ENCODE measurements around the gene ATF7.
"Not testable (repeated sequence)": the region's sequence is repeated elsewhere in the genome, so short reads cannot be mapped to it uniquely, and the experiment has no call there.

Gene ATF7

DNA sequence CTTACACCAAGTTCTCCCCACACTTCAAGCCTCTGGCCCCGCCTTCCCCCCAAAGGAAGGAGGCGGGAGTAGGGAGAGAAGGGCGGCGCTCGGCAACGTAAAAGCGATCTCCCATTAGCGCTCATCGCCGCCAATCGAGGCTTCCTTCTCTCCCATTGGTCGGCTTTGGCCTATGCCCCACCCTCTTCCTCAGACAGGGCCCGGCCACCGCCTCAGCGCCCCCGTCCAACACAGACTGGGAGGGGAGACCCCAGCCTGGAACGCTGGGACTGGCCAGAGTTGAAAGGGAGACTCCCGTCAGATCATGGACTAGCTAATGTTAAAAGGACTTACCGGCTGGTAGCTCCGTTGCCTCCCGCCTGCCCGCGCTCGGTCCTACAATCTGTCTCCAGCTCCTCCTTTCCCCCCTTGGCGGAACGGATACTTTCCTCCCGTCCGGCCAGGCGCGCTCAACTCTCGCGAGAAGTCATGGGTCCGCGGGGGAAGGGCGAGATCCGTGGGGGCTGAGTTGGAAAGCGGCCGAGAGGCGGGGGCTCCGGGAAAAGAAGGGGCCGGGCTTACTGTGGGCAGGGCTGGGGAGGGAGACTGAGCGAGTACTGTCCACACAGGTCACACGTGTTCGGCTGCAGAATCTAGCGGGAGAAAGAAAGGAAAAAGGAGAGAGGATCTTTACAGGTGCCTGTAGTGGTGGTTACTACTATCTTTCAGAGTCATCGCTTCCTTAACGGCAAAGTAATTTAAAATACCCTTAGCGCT lies at the start of gene ATF7:
Gene ATF7, minus strand, starts transcription at position 437 of the 756 bp plus-strand sequence. CDS start 25,382 bp downstream, outside the sequence.
- DNase-seq: peak; percentile 100

DNA sequence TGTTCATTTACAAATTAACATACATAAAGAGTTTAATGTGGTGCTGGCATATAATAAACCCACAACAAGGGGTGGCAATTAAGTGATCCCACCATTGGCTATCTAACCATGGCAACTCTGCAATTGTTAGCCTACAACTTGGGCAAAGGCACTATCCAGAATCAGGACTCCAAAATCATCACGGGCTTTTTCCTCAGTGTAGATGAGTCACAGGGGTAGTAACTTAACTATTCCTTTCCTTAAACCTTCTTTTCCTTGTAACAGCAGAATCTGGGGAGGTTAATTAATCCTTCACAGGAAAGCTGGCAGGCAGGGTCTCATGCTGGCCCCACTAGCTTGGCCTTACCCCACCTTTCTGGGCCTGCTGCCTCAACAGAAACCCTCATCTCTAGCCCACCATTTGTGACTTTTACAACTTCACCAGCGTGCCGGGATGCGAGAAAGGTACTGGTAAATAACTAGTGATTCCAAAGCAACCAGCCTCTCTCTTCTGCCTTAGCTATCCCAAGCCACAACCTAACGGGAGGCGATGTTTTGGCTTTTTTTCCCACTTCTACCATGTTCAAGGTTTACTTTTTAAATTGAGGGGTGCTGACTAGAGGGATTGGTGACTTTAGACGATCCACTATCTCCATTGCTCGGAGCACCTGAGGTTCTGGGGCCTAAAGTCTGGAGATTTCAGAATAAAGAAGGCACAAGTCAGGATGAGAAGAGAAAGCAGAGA lies 49.0 kb upstream of the ATF7 start:
- peak; percentile 27 to 29 for DNase-seq

DNA sequence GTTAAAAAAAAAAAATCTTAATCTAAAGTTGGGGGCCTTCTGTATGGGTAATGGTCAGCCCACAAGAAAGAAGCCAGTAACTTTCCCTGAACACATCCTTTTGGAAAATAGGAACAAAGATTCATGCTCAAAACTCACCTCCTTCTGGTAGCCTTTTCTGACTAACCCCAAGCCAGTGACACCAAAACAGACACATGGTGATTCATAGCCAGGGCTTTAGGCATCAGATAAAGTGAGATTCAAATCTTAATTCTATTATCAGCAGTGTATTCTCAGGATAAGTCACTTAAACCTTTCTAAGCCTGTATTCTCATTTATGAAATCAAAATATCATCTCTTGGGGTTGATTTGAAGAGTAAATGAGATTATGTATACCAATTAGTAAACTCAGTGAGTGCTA lies 44.8 kb upstream of the ATF7 start:
- DNase-seq: no peak

GRCh38 chr12:53670308-53670707 lies 44.1 kb upstream of the ATF7 start:
- DNase-seq: no peak

GRCh38 chr12:53667080-53667479 lies 40.9 kb upstream of the ATF7 start:
- DNase-seq: no peak

DNA sequence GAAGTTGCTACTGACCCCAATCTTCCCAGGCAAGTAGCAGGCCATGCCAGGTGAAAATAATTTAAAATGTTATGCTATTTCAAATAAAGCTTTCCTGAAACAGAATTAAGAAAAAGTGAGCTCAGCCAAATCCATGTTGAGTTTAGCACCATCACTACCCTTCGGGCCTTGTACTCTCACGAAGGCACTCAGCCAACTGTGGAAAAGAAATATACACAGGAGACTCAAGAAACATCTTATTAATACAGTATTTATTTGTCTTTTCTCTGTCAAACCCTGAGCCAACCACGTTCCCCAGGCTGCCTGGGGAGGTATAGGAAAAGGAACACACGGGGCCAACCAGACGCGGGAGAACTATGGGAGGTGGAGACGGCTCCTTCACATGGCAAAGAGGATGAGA lies 38.8 kb upstream of the ATF7 start:
- DNase-seq: no peak

- DNase-seq: no peak
Measured at GRCh38 chr12:53664191-53664590, 38.0 kb upstream of the ATF7 start.

DNA sequence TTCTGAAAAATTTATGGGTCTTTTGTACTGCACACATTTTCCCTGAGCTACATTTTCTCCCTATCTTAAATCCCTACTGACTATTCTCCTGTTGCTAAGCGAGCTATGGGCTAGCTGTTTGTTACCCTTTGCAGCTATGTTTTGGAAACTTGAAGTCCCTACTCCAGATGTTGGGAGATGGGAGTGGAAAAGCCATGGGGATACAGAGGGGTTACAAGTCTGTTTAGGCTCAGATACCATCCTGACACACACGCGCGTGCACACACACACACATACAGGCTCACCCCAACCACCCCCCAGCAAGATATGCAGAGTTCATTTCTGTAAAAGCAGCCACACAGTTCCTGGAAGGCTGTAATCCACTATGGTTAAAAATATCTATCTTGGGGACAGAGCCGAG lies 33.9 kb upstream of the ATF7 start:
- DNase-seq: no peak

DNA sequence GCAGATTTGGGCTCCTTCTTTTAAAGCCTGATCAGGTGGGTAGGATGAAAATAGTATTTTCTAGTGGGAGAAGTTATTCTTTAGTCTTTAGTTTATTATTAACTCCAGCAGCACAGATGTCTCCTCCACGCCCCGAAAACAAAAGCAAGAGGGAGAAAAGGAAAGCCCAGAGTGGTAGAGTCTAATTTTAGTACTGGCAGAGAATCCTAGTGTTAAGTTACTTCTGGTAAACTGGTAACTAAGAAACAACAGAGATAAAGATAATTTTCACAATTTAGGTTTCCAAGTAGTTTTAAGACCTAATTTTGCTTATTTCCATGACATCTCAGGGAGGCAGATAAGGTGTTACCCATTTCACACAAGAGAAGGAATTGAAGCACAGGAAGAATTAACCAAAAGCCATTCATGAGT lies 33.4 kb upstream of the ATF7 start:
- no peak for DNase-seq

DNA sequence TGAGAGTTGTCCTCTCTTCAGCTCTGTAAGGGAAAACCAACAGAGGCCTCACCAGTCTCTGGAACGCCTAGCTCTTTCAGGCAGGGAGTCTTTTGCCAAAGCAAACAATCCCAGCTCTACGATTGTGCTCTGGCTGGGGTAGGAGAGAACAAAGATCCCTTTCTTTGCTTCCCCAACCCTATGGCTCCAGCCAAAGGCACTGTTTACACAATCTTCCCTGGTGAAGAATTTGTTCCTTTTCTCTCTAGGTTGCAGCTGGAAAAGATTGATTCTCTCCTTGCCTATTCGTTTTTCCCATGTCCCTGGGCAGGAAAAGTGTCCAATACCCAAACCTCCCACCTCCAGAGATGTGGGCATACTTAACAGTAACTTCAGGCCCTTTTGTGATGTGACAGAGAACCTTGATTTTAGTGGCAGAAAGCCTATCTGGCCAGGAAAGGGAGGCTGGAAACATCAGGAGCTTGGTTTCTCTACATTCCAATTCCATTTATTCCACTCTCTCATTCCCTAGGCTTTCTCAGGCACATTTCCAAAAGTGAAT lies 32.9 kb upstream of the ATF7 start:
- DNase-seq: no peak

DNA sequence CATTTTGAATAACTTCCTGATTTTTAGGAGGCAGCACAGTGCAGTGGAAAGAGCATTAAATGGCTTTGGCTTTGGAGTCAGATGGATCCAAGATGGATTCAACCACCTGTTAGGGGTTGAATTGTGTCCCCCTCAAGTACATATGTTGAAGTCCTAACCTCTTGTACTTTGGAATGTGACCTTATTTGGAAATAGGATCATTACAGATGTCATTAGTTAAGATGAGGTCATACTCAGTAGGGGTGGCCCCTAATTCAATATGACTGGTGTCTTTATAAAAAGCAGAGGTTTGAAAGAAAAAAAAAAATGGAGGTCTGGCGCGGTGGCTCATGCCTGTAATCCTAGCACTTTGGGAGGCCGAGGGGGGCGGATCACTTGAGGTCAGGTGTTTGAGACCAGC lies 30.9 kb upstream of the ATF7 start:
- no peak for DNase-seq

DNA sequence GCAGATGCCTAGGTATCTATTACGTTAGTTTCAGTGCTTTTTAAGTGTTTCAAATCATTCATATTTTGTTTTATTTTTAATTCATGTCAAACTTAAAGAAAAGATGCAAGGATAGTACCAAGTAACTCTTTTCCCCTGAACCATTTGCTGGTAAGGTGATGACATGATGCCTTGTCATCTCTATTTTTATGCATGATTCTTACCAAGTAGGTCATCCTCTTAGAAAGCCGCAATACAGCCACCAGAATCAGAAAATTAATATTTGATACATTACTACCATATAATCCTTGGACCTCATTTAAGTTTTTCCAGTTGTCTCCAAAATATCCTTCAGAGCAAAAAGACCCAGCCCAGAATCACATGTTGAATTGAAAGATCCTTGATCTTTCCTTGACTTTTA lies 27.4 kb upstream of the ATF7 start:
- DNase-seq: no peak

DNA sequence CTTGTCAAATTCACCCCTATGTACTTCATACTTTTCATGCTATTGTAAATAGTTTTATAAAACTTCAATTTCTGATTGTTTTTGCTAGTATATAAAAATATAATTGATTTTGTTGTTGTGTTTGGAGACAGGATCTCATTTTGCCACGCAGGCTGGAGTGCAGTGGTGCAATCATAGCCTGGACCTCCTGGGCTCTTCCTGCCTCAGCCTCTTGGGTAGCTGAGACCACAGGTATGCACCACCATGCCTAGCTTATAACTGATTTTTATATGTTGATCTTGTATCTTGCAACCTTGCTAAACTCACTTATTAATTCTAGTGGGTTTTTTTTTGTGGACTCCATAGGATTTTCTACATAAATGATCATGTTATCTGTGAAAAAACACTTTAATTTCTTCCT lies 26.2 kb upstream of the ATF7 start:
- DNase-seq: no peak

- DNase-seq: no peak
Measured at GRCh38 chr12:53651737-53652136, 25.6 kb upstream of the ATF7 start.

- not testable (repeated sequence) for DNase-seq
Measured at GRCh38 chr12:53646300-53646699, 20.1 kb upstream of the ATF7 start.

DNA sequence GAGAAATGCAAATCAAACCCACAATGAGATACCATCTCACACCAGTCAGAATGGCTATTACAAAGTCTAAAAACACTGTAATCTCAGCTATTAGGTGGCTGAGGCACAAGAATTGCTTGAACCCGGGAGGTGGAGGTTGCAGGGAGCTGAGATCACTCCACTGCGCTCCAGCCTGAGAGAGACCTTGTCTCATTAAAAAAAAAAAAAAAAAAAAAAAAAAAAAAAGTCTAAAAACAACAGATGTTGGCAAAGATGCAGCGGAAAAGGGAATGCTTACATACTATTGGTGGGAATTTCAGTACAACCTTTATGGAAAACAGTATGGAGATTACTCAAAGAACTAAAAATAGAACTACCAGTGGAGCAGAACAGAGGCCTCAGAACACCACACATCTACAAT lies 19.0 kb upstream of the ATF7 start:
- no peak for DNase-seq

DNA sequence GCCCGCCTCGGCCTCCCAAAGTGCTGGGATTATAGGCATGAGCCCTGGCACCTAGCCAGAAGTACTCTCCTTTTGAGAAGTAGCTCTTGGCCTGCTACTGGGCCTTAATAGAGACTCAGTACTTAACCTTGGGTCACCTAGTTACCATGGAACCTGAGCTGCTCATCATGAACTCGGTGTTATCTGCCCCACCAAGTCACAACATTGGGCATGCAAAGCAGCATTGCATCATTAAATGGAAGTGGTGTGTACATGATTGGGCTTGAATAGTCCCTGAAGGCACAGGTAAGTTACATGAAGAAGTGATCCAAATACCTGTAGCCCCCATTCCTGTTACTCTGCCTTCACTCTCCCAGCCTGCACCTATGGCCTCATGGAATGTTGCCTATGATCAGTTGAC lies 18.0 kb upstream of the ATF7 start:
- DNase-seq: no peak

DNA sequence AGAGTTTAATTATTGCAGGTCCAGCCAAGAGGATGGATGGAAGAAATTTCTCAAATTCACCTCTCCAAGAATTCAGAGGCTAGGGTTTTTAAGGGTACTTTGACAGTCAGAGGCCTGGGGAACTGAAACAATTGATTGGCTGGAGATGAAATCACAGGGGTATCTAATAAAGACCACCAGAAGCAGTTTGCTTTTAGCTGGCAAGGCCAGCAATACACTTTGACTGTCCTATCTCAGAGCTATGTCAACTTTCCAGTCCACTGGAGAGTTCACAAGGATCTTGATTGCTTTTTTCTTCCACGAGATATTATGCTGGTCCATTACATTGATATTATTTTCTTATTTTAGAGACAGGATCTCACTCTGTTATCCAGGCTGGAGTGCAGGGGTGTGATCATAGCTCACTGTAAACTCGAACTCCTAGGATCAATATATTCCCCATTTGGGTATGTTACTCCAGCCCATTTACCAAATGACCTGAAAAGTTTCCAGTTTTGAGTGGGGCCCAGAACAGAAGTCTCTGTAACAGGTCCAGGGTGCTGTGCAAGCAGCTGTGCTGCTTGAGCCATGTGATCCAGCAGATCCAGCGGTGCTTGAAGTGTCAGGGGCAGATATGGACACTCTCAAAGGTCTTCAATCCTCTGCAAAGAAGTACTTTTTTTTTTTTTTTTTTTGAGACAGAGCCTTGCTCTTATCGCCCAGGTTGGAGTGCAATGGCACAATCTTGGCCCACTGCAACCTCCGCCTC lies 17.2 kb upstream of the ATF7 start:
- DNase-seq: no peak

DNA sequence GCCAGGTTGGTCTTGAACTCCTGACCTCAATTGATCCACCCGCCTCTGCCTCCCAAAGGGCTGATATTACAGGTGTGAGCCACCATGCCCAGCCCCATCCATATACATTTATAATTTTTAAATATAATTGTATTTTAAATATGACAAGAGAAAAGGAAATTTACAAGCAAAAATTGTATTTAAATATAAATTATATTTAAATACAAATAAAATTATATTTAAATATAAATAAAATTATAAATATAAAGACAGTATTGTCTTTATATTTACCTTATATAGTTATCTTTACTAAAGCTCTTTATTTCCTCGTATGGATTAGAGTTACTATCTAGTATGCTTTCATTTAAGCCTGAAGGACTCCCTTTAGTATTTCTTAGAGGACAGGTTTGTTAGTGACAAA lies 11.9 kb upstream of the ATF7 start:
- DNase-seq: no peak

DNA sequence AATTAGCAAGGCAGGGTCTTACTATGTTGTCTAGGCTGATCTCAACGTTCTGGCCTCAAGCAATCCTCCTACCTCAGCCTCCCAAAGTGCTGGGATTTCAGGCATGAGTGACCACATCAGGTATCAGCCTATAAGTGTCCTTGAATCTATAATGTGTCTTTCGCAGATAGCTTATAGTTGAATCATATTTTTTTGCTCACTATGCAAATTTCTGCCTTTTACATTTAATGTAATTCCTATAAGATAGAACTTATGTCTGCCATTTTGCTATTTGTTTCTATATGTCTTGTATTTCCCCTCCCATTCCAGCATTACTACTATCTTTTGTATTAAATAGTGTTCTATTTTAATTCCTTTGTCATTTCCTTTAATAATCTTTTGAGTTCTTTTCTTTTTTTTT lies 10.5 kb upstream of the ATF7 start:
- no peak for DNase-seq

DNA sequence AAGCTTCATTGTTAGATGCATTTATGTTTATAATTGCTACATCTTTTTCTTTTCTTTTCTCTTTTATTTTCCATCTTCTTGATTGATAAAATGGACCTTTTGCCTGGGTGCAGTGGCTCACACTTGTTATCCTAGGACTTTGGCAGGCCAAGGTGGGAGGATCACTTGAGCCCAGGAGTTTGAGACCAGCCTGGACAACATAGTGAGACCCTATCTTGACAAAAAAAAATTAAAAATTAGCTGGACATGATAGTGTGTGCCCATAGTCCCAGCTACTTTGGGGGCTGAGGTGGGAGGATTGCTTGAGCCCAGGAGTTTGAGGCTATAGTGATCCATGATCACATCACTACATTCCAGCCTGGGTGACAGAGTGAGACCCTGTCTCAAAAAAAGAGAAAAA lies 9.5 kb upstream of the ATF7 start:
- not testable (repeated sequence) for DNase-seq

DNA sequence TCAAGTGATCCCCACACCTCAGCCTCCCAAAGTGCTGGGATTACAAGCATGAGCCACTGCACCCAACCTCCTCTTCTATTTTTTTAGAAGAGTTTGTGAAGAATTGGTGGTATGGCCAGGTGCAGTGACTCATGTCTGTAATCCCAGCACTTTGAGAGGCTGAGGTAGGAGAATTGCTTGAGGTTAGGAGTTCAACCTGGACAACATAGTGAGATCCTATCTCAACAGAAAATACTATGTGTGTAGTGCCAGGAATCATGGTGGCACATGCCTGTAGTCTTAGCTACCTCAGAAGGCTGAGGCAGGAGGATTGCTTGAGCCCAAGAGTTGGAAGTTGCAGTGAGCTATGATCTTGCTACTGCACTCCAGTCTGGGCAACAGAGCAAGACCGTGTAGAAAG lies 5.5 kb upstream of the ATF7 start:
- DNase-seq: no peak

DNA sequence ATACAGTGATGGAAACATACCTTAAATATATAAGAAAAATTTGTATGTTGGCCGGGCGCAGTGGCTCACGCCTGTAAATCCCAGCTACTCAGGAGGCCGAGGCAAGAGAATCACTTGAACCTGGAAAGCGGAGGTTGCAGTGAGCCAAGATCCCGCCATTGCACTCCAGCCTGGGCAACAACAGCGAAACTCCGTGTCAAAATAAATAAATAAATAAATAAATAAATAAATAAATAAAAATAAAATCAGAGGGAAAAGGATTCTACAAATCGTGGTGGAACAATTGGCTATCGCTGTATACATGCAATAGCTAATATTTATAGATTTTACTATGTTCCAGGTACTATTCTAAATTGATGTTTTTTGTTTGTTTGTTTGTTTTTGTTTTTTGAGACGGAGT lies 1.7 kb upstream of the ATF7 start:
- no peak for DNase-seq
